Measurements from ENCODE around the gene SURF1. TPM values are rescaled to one million over a fixed set of nuclear protein-coding genes. Genes with fewer than 3 reads are reported as not detected.

Gene SURF1
- total and polyA plus RNA-seq, 9 of the 15 experiments (the other 6 are each of a cell fraction or from before 2014, with no cell fraction given), result 16.1 to 31.3 (median 20.9) TPM

DNA sequence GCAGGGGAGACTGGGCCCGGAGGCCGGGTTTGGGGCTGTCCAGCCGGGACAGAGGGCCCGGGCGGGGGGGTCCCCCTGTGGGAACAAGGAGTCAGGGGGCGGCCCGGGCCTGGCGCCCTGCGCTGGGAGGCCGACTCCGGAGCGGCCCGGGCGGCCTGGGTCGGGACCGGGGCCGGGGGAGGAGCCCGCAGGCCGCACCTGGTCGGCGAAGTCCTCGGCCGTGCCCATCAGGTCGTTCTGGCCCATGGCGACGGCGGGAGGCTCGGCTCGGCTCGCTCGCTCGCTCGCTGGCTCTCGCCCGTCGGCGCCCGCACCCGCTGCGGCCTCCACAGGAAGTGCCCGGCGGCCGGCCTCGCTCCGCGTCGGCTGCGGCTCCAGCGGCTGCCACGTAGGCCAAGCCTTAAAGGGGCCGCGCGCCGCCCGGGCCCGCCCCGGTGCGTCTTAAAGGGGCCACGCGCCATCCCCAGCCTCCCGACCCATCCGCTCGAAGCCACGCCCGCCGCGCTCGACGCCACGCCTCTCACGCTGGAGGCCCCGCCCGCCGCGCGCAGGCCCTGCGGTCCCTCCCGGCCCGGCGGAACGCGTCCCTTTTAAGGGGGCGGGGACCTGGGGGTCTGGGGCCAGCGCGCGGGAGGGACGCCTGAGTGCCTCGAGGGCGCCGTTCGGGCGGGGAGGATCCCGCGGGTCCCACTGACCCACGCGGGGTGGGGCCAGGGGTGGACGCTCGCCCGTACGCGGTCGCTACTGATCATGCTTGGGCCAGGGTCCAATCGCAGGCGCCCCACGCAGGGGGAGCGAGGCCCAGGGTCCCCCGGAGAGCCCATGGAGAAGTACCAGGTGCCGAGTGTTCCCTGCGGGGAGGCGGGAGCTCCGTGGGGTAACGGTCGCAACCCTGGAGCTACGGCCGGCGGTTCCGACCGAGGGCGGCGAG lies 19.7 kb upstream of the SURF1 start, which contains the start of the genes STKLD1 and SURF4 (continued):
- TF ChIP-seq, protein P1, sequence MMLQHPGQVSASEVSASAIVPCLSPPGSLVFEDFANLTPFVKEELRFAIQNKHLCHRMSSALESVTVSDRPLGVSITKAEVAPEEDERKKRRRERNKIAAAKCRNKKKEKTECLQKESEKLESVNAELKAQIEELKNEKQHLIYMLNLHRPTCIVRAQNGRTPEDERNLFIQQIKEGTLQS (IDR thresholded peaks at IDR 0.05), result no peak
- TF ChIP-seq, protein P1 (CRISPR knock-in tag; conservative IDR thresholded peaks at IDR 0.05), result no peak
- no peak for TF ChIP-seq TAF7 (tag; IDR thresholded peaks at IDR 0.05)
- TF ChIP-seq, protein P2, sequence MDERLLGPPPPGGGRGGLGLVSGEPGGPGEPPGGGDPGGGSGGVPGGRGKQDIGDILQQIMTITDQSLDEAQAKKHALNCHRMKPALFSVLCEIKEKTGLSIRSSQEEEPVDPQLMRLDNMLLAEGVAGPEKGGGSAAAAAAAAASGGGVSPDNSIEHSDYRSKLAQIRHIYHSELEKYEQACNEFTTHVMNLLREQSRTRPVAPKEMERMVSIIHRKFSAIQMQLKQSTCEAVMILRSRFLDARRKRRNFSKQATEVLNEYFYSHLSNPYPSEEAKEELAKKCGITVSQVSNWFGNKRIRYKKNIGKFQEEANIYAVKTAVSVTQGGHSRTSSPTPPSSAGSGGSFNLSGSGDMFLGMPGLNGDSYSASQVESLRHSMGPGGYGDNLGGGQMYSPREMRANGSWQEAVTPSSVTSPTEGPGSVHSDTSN (CRISPR knock-in tag; IDR thresholded peaks at IDR 0.05; ENCODE audit: low read depth), result no peak
- TF ChIP-seq, protein P2 (tag; conservative IDR thresholded peaks at IDR 0.05; ENCODE audit: low read depth), result no peak
- TF ChIP-seq NFIX (CRISPR knock-in tag; IDR thresholded peaks at IDR 0.05; ENCODE audit: low read depth), result no peak
- TF ChIP-seq, protein P3, sequence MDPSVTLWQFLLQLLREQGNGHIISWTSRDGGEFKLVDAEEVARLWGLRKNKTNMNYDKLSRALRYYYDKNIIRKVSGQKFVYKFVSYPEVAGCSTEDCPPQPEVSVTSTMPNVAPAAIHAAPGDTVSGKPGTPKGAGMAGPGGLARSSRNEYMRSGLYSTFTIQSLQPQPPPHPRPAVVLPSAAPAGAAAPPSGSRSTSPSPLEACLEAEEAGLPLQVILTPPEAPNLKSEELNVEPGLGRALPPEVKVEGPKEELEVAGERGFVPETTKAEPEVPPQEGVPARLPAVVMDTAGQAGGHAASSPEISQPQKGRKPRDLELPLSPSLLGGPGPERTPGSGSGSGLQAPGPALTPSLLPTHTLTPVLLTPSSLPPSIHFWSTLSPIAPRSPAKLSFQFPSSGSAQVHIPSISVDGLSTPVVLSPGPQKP (CRISPR knock-in tag; IDR thresholded peaks at IDR 0.05), result no peak
- no peak for TF ChIP-seq NR4A1 (CRISPR knock-in tag; IDR thresholded peaks at IDR 0.05)
- TF ChIP-seq NR4A1 (tag; IDR thresholded peaks at IDR 0.05), result no peak
- TF ChIP-seq, protein P4, sequence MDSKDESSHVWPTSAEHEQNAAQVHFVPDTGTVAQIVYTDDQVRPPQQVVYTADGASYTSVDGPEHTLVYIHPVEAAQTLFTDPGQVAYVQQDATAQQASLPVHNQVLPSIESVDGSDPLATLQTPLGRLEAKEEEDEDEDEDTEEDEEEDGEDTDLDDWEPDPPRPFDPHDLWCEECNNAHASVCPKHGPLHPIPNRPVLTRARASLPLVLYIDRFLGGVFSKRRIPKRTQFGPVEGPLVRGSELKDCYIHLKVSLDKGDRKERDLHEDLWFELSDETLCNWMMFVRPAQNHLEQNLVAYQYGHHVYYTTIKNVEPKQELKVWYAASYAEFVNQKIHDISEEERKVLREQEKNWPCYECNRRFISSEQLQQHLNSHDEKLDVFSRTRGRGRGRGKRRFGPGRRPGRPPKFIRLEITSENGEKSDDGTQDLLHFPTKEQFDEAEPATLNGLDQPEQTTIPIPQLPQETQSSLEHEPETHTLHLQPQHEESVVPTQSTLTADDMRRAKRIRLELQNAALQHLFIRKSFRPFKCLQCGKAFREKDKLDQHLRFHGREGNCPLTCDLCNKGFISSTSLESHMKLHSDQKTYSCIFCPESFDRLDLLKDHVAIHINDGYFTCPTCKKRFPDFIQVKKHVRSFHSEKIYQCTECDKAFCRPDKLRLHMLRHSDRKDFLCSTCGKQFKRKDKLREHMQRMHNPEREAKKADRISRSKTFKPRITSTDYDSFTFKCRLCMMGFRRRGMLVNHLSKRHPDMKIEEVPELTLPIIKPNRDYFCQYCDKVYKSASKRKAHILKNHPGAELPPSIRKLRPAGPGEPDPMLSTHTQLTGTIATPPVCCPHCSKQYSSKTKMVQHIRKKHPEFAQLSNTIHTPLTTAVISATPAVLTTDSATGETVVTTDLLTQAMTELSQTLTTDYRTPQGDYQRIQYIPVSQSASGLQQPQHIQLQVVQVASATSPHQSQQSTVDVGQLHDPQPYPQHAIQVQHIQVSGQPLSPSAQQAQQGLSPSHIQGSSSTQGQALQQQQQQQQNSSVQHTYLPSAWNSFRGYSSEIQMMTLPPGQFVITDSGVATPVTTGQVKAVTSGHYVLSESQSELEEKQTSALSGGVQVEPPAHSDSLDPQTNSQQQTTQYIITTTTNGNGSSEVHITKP (IDR thresholded peaks at IDR 0.05; ENCODE audit: partially characterized antibody), result peak; percentile 26
- no peak for TF ChIP-seq ZNF830 (CRISPR knock-in tag; IDR thresholded peaks at IDR 0.05)
- no peak for TF ChIP-seq ZNF41 (CRISPR knock-in tag; conservative IDR thresholded peaks at IDR 0.05)
- no peak for TF ChIP-seq HMG20B (CRISPR knock-in tag; IDR thresholded peaks at IDR 0.05)
- no peak for TF ChIP-seq NCOA6 (IDR thresholded peaks at IDR 0.05)
- TF ChIP-seq, protein P5, sequence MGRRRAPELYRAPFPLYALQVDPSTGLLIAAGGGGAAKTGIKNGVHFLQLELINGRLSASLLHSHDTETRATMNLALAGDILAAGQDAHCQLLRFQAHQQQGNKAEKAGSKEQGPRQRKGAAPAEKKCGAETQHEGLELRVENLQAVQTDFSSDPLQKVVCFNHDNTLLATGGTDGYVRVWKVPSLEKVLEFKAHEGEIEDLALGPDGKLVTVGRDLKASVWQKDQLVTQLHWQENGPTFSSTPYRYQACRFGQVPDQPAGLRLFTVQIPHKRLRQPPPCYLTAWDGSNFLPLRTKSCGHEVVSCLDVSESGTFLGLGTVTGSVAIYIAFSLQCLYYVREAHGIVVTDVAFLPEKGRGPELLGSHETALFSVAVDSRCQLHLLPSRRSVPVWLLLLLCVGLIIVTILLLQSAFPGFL (CRISPR knock-in tag; IDR thresholded peaks at IDR 0.05), result no peak
- no peak for TF ChIP-seq NFRKB (IDR thresholded peaks at IDR 0.05; ENCODE audit: low read depth)
- TF ChIP-seq ZNF766 (CRISPR knock-in tag; conservative IDR thresholded peaks at IDR 0.05), result no peak
- no peak for TF ChIP-seq DMBX1 (CRISPR knock-in tag; IDR thresholded peaks at IDR 0.05; ENCODE audit: borderline replicate concordance)
- no peak for TF ChIP-seq ZNF507 (tag; conservative IDR thresholded peaks at IDR 0.05)
